Stimulated activated CD4-positive, alpha-beta T cell treated with anti-CD3 and anti-CD28 coated beads, Interleukin-1b, Interleukin-23, amount 100 ng/mL, for 1 hour (primary cell): ENCODE data around the gene GPR143.
"Not testable (repeated sequence)": the region's sequence is repeated elsewhere in the genome, so short reads cannot be mapped to it uniquely, and the experiment has no call there.

ENCODE experiments used
- DNase-seq, 2 donors: peaks; one replicate each; pipeline ENCODE4 v3.0.0-alpha.2; 2020; ENCODE audit warnings: low read depth in 2 of 2

The GPR143 gene

GRCh38 chrX:9768321-9768839 lies 2.7 kb upstream of the GPR143 start:
- not testable (repeated sequence) for DNase-seq

GRCh38 chrX:9767375-9767774 lies 1.7 kb upstream of the GPR143 start:
- no peak for DNase-seq

- no peak for DNase-seq
Measured at GRCh38 chrX:9765072-9765736, 443 bp downstream of the GPR143 start.

- DNase-seq = no peak
Measured at GRCh38 chrX:9759337-9759736, 6.3 kb downstream of the GPR143 start.

- no peak for DNase-seq
Measured at GRCh38 chrX:9758021-9758638, 7.5 kb downstream of the GPR143 start.

- DNase-seq = no peak
Measured at GRCh38 chrX:9757366-9757765, 8.3 kb downstream of the GPR143 start.

- no peak for DNase-seq
Measured at GRCh38 chrX:9749146-9749692, 16.4 kb downstream of the GPR143 start.

- DNase-seq = no peak
Measured at GRCh38 chrX:9747644-9748043, 18.0 kb downstream of the GPR143 start.

- no peak for DNase-seq
Measured at GRCh38 chrX:9746148-9746888, 19.3 kb downstream of the GPR143 start.

GRCh38 chrX:9745417-9746115 lies 20.1 kb downstream of the GPR143 start:
- no peak for DNase-seq

- no peak for DNase-seq
Measured at GRCh38 chrX:9739130-9739529, 26.5 kb downstream of the GPR143 start.

GRCh38 chrX:9738151-9738550 lies 27.5 kb downstream of the GPR143 start:
- DNase-seq = no peak

GRCh38 chrX:9737363-9737762 lies 28.3 kb downstream of the GPR143 start:
- DNase-seq = no peak

GRCh38 chrX:9730752-9731151 lies 34.9 kb downstream of the GPR143 start:
- no peak for DNase-seq

- no peak for DNase-seq
Measured at GRCh38 chrX:9730078-9730477, 35.6 kb downstream of the GPR143 start.

GRCh38 chrX:9729171-9729885 lies 36.3 kb downstream of the GPR143 start:
- DNase-seq = no peak

GRCh38 chrX:9728261-9728660 lies 37.4 kb downstream of the GPR143 start:
- no peak for DNase-seq

GRCh38 chrX:9724711-9725110 lies 40.9 kb downstream of the GPR143 start:
- DNase-seq = no peak

- DNase-seq = no peak
Measured at GRCh38 chrX:9717376-9717775, 48.3 kb downstream of the GPR143 start.

- no peak for DNase-seq
Measured at GRCh38 chrX:9710332-9710731, 55.3 kb downstream of the GPR143 start.

GRCh38 chrX:9708923-9709553 lies 56.6 kb downstream of the GPR143 start:
- peak; percentile 39 to 56 for DNase-seq
